Activated naive CD8-positive, alpha-beta T cell treated with anti-CD3 and anti-CD28 coated beads for 36 hours (primary cell): ENCODE results near the gene PROK2. TPM values are rescaled to one million over a fixed set of nuclear protein-coding genes. Genes with fewer than 3 reads are reported as not detected.

Experiments used
- DNase-seq: peaks from one replicate; pipeline ENCODE4 v3.0.0; 2021
- H3K27ac Mint-ChIP-seq: one replicate; pipeline ENCODE4 v1.8.0; 2022; ENCODE audit warnings: mild to moderate bottlenecking, moderate library complexity, mixed read lengths
- H3K27me3 Mint-ChIP-seq: one replicate; pipeline ENCODE4 v1.8.0; 2022; ENCODE audit warnings: mild to moderate bottlenecking, mixed read lengths
- H3K36me3 Mint-ChIP-seq: one replicate; pipeline ENCODE4 v1.8.0; 2021; ENCODE audit warnings: mild to moderate bottlenecking, mixed read lengths
- H3K4me1 Mint-ChIP-seq: one replicate; pipeline ENCODE4 v1.8.0; 2021; ENCODE audit warnings: mixed read lengths
- H3K4me3 Mint-ChIP-seq: one replicate; pipeline ENCODE4 v1.8.0; 2022; ENCODE audit warnings: mild to moderate bottlenecking, moderate library complexity, mixed read lengths
- H3K9me3 Mint-ChIP-seq: one replicate; pipeline ENCODE4 v1.8.0; 2022; ENCODE audit warnings: mixed read lengths
- total RNA-seq, 2 experiments: library from RNA; stranded (reverse); gene quantifications; one replicate each; pipeline ENCODE4 v1.2.3, GENCODE V29; 2021

PROK2 gene
- under 1 TPM in 1 of 2 experiments, not detected in 1; 0.34 TPM for total RNA-seq

GRCh38 chr3:71784914-71785531 is at the start of gene PROK2:
Gene PROK2 (minus strand): TSS chr3:71785148. CDS start chr3:71785052, 96 bp downstream.
- peak; percentile 50 for DNase-seq
- Mint-ChIP-seq H3K9me3 (no peaks in the 10 kb centered on the region), H3K27me3 (peaks cover 65% of the 10 kb centered on the region), H3K27ac (peak within 1 kb of the TSS; percentile 40), H3K36me3 (no peaks in the 10 kb centered on the region), H3K4me1 (peaks cover 17% of the 10 kb centered on the region), H3K4me3 (peak within 1 kb of the TSS; percentile 77)

- Mint-ChIP-seq H3K36me3 (no peaks in the 10 kb centered on the region), H3K27ac (no peak overlapping the region), H3K4me1 (no peaks in the 10 kb centered on the region), H3K27me3 (peaks cover 7% of the 10 kb centered on the region), H3K4me3 (no peak overlapping the region), H3K9me3 (no peaks in the 10 kb centered on the region)
- no peak for DNase-seq
Measured at GRCh38 chr3:71831599-71831998, 46.7 kb upstream of the PROK2 start.

- H3K27me3 Mint-ChIP-seq, result peaks cover 7% of the 10 kb centered on the region
- no peak overlapping the region for H3K27ac Mint-ChIP-seq
- DNase-seq, result no peak
- H3K4me1 Mint-ChIP-seq, result no peaks in the 10 kb centered on the region
- no peak overlapping the region for H3K4me3 Mint-ChIP-seq
- H3K36me3 Mint-ChIP-seq, result no peaks in the 10 kb centered on the region
- H3K9me3 Mint-ChIP-seq, result no peaks in the 10 kb centered on the region
Measured at GRCh38 chr3:71825551-71826283, 40.8 kb upstream of the PROK2 start.

GRCh38 chr3:71821116-71821515 is 36.2 kb upstream of the PROK2 start:
- no peaks in the 10 kb centered on the region for H3K9me3 Mint-ChIP-seq
- H3K4me3 Mint-ChIP-seq, result no peak overlapping the region

GRCh38 chr3:71817262-71817661 is 32.3 kb upstream of the PROK2 start:
- Mint-ChIP-seq H3K9me3 (no peaks in the 10 kb centered on the region), H3K36me3 (no peaks in the 10 kb centered on the region), H3K4me1 (no peaks in the 10 kb centered on the region), H3K27me3 (no peaks in the 10 kb centered on the region), H3K4me3 (no peak overlapping the region), H3K27ac (no peak overlapping the region)
- DNase-seq, result no peak

More at GRCh38 chr3:71821116-71821515, 36.2 kb upstream of the PROK2 start:
- Mint-ChIP-seq H3K36me3 (no peaks in the 10 kb centered on the region), H3K4me1 (no peaks in the 10 kb centered on the region), H3K27ac (no peak overlapping the region), H3K27me3 (no peaks in the 10 kb centered on the region)
- no peak for DNase-seq

- H3K4me1 Mint-ChIP-seq, result no peaks in the 10 kb centered on the region
- no peak for DNase-seq
- no peaks in the 10 kb centered on the region for H3K27me3 Mint-ChIP-seq
- no peaks in the 10 kb centered on the region for H3K36me3 Mint-ChIP-seq
- no peak overlapping the region for H3K27ac Mint-ChIP-seq
- H3K4me3 Mint-ChIP-seq, result no peak overlapping the region
- no peaks in the 10 kb centered on the region for H3K9me3 Mint-ChIP-seq
Measured at GRCh38 chr3:71816767-71817156, 31.8 kb upstream of the PROK2 start.

GRCh38 chr3:71815340-71816067 is 30.6 kb upstream of the PROK2 start:
- no peak for DNase-seq
- Mint-ChIP-seq H3K27ac (no peak overlapping the region), H3K4me1 (no peaks in the 10 kb centered on the region), H3K36me3 (no peaks in the 10 kb centered on the region), H3K27me3 (no peaks in the 10 kb centered on the region), H3K9me3 (no peaks in the 10 kb centered on the region), H3K4me3 (no peak overlapping the region)

GRCh38 chr3:71813704-71814103 is 28.8 kb upstream of the PROK2 start:
- Mint-ChIP-seq H3K4me1 (no peaks in the 10 kb centered on the region), H3K27me3 (no peaks in the 10 kb centered on the region), H3K27ac (no peak overlapping the region), H3K36me3 (no peaks in the 10 kb centered on the region), H3K9me3 (no peaks in the 10 kb centered on the region), H3K4me3 (no peak overlapping the region)
- DNase-seq, result no peak

- Mint-ChIP-seq H3K27me3 (no peaks in the 10 kb centered on the region), H3K4me1 (no peaks in the 10 kb centered on the region), H3K9me3 (no peaks in the 10 kb centered on the region), H3K4me3 (no peak overlapping the region), H3K27ac (no peak overlapping the region), H3K36me3 (no peaks in the 10 kb centered on the region)
- no peak for DNase-seq
Measured at GRCh38 chr3:71813073-71813472, 28.1 kb upstream of the PROK2 start.

- no peak overlapping the region for H3K27ac Mint-ChIP-seq
- no peaks in the 10 kb centered on the region for H3K36me3 Mint-ChIP-seq
- no peaks in the 10 kb centered on the region for H3K9me3 Mint-ChIP-seq
- no peaks in the 10 kb centered on the region for H3K27me3 Mint-ChIP-seq
- no peak for DNase-seq
- no peak overlapping the region for H3K4me3 Mint-ChIP-seq
- H3K4me1 Mint-ChIP-seq, result no peaks in the 10 kb centered on the region
Measured at GRCh38 chr3:71810056-71810455, 25.1 kb upstream of the PROK2 start.

GRCh38 chr3:71809321-71810026 is 24.5 kb upstream of the PROK2 start:
- Mint-ChIP-seq H3K4me3 (no peak overlapping the region), H3K4me1 (no peaks in the 10 kb centered on the region), H3K36me3 (no peaks in the 10 kb centered on the region), H3K27me3 (no peaks in the 10 kb centered on the region), H3K9me3 (no peaks in the 10 kb centered on the region), H3K27ac (no peak overlapping the region)
- DNase-seq, result no peak

GRCh38 chr3:71806736-71807135 is 21.8 kb upstream of the PROK2 start:
- Mint-ChIP-seq H3K27me3 (peaks cover 3% of the 10 kb centered on the region), H3K4me1 (no peaks in the 10 kb centered on the region), H3K9me3 (no peaks in the 10 kb centered on the region), H3K27ac (no peak overlapping the region), H3K36me3 (no peaks in the 10 kb centered on the region), H3K4me3 (no peak overlapping the region)
- DNase-seq, result no peak

- Mint-ChIP-seq H3K27ac (no peak overlapping the region), H3K4me3 (no peak overlapping the region), H3K27me3 (peaks cover 6% of the 10 kb centered on the region), H3K9me3 (no peaks in the 10 kb centered on the region), H3K36me3 (no peaks in the 10 kb centered on the region), H3K4me1 (no peaks in the 10 kb centered on the region)
- DNase-seq, result no peak
Measured at GRCh38 chr3:71805691-71806090, 20.7 kb upstream of the PROK2 start.

- Mint-ChIP-seq H3K27me3 (peaks cover 9% of the 10 kb centered on the region), H3K27ac (no peak overlapping the region), H3K4me3 (no peak overlapping the region), H3K4me1 (no peaks in the 10 kb centered on the region), H3K9me3 (no peaks in the 10 kb centered on the region), H3K36me3 (no peaks in the 10 kb centered on the region)
- DNase-seq, result no peak
Measured at GRCh38 chr3:71805199-71805598, 20.3 kb upstream of the PROK2 start.

- no peak overlapping the region for H3K4me3 Mint-ChIP-seq
- H3K4me1 Mint-ChIP-seq, result no peaks in the 10 kb centered on the region
- no peak overlapping the region for H3K27ac Mint-ChIP-seq
- H3K27me3 Mint-ChIP-seq, result peaks cover 10% of the 10 kb centered on the region
- no peaks in the 10 kb centered on the region for H3K36me3 Mint-ChIP-seq
- no peak for DNase-seq
- no peaks in the 10 kb centered on the region for H3K9me3 Mint-ChIP-seq
Measured at GRCh38 chr3:71803248-71803647, 18.3 kb upstream of the PROK2 start.
